Heart left ventricle (tissue), 13 donors: ENCODE data around the gene SPPL2B.

Experiments used
- CTCF ChIP-seq, 12 donors: fragments of 200-600 bp; sonication (generic) in 4 of 12; IDR thresholded peaks; one replicate each; pipeline versions ENCODE4 v1.5.0 to v1.8.0; 2018 to 2022; ENCODE audit warnings: antibody characterized with exemption in 12 of 12, mild to moderate bottlenecking in 5 of 12
- POLR2A ChIP-seq, 2 donors: fragments of 450-650 bp; IDR thresholded peaks; one replicate each; pipeline ENCODE4 v1.6.1; 2017; ENCODE audit warnings: antibody characterized with exemption in 2 of 2, mild to moderate bottlenecking in 2 of 2, moderate library complexity in 2 of 2
- donor health status: ischemic (EF 13 %, LVEDD 7.1; RV severe dilation, severe dysfunction).
- donor health status: DM: no; HTN: yes; CAD: no.
- donor health status: DM: no; HTN: no; CAD: no.
- donor health status: ischemic (EF 25% LVEDD 6.9; RV normal size, moderate dysfunction).
- donor health status: ischemic (EF 25% LVEDD 5.7; RV mildly dilated, moderate dysfunction).
- donor health status: ischemic (EF 35%, LVEDD 5.7; RV mildly dilated, moderate dysfunction).
- donor health status: nonischemic (EF 11% LVEDD 7.7; RV severe dilation, severe dysfunction).
- donor health status: DM: yes; HTN: yes; CAD: no.
- donor health status: PGD.
- donor health status: ischemic (EF 29% LVEDD 5.4; RV normal size, mild dysfunction).
- donor health status: nonischemic (EF 23%, LVEDD 6.1; RV moderate dilation, normal function).

GRCh38 chr19:2362046-2362969, 33.8 kb downstream of the SPPL2B start:
- no peak for TF ChIP-seq POLR2A (IDR thresholded peaks at IDR 0.05)
- TF ChIP-seq CTCF (IDR thresholded peaks at IDR 0.05) = no peak
